Gastrocnemius medialis (tissue), 4 donors: ENCODE data around the gene PLEKHA5. TPM values are rescaled to one million over a fixed set of nuclear protein-coding genes. Genes with fewer than 3 reads are reported as not detected.

Experiments used
- ATAC-seq, 2 donors: fragments of 150-250 bp; one replicate each; pipeline ENCODE4 v1.9.1; 2016
- DNase-seq, 2 donors: peaks; one replicate each; pipeline ENCODE4 v3.0.0-alpha.2; 2019
- H3K27ac ChIP-seq, 4 donors: fragments of 200-600 bp; sonication (generic); 1 replicate in 1 of 4; 2 replicates in 3 of 4; pipeline ENCODE4 v1.5.1; 2016 to 2018; ENCODE audit warnings: mild to moderate bottlenecking in 2 of 4, moderate library complexity in 1 of 4
- H3K27me3 ChIP-seq, 3 donors: fragments of 200-600 bp; sonication (generic) in 2 of 3; 1 replicate in 1 of 3; 2 replicates in 2 of 3; pipeline versions ENCODE4 v1.5.1 to v1.6.0; 2016 to 2019; ENCODE audit warnings: mild to moderate bottlenecking in 1 of 3, moderate library complexity in 1 of 3
- H3K36me3 ChIP-seq, 2 donors: fragments of 200-600 bp; sonication (generic) in 1 of 2; one replicate each; pipeline ENCODE4 v1.5.1; 2017 to 2018
- H3K4me1 ChIP-seq, 2 donors: fragments of 200-600 bp; sonication (generic) in 1 of 2; one replicate each; pipeline ENCODE4 v1.5.1; 2016 to 2017; ENCODE audit warnings: mild to moderate bottlenecking in 2 of 2
- H3K4me3 ChIP-seq, 4 donors: fragments of 200-600 bp; sonication (generic) in 3 of 4; 1 replicate in 1 of 4; 2 replicates in 3 of 4; pipeline ENCODE4 v1.5.1; 2016 to 2019; ENCODE audit warnings: mild to moderate bottlenecking in 2 of 4
- H3K9me3 ChIP-seq, 3 donors: fragments of 200-600 bp; sonication (generic) in 2 of 3; 1 replicate in 1 of 3; 2 replicates in 2 of 3; pipeline ENCODE4 v1.5.1; 2016 to 2019
- POLR2A ChIP-seq, 2 donors: fragments of 450-650 bp; IDR thresholded peaks; one replicate each; pipeline ENCODE4 v1.6.1; 2017; ENCODE audit warnings: antibody characterized with exemption in 2 of 2, mild to moderate bottlenecking in 2 of 2, moderate library complexity in 2 of 2
- in situ Hi-C, 4 donors: fragments of 200-750 bp; cut with MboI; loops; one replicate each; pipeline versions ENCODE4 v1.15.0 to v1.8.0; 2017; ENCODE audit warnings: low sequenced_read_pairs in 4 of 4
- intact Hi-C: fragments of 100-400 bp; cut with DNase I; formaldehyde crosslinking; loops from one replicate; pipeline ENCODE4 v1.15.1; 2023; ENCODE audit warnings: low total_unique reads
- total RNA-seq, 4 donors: library from RNA; depleted of rRNA; stranded (reverse); fragments of >200 nt; gene quantifications; one replicate each; pipeline versions ENCODE4 v1.1.0 to v1.2.3, GENCODE V29; 2016
- TF ChIP-seq, protein P1 (sequence below), 5 experiments: fragments of 450-650 bp in 3 of 5; fragments of 200-600 bp in 2 of 5; sonication (generic) in 2 of 5; IDR thresholded peaks in 4 of 5; conservative IDR thresholded peaks in 1 of 5; 1 replicate in 4 of 5; 2 replicates in 1 of 5; pipeline ENCODE4 v1.5.1; 2016 to 2019; ENCODE audit warnings: antibody characterized with exemption in 5 of 5, mild to moderate bottlenecking in 3 of 5, moderate library complexity in 3 of 5

Gene PLEKHA5
- total RNA-seq, 4 donors from 2014 or later, result 1.0 to 2.7 (median 1.5) TPM

DNA sequence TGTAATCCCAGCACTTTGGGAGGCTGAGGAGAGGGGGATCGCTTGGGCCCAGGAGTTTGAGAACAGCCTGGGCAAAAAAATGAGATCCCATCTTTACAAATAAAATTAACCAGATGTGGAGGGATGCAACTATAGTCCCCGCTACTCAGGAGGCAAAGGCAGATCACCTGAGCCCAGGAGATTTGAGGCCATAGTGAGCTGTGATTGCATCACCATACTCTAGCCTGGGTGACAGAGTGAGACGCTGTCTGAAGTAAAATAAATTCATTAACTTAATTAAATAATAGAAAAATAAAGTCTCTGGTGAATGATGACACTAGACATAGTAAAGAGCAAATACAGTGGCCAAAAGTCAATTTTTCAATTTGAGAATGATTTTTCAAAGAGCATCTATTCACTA is 16.1 kb upstream of the PLEKHA5 start:
- TF ChIP-seq, protein P1, sequence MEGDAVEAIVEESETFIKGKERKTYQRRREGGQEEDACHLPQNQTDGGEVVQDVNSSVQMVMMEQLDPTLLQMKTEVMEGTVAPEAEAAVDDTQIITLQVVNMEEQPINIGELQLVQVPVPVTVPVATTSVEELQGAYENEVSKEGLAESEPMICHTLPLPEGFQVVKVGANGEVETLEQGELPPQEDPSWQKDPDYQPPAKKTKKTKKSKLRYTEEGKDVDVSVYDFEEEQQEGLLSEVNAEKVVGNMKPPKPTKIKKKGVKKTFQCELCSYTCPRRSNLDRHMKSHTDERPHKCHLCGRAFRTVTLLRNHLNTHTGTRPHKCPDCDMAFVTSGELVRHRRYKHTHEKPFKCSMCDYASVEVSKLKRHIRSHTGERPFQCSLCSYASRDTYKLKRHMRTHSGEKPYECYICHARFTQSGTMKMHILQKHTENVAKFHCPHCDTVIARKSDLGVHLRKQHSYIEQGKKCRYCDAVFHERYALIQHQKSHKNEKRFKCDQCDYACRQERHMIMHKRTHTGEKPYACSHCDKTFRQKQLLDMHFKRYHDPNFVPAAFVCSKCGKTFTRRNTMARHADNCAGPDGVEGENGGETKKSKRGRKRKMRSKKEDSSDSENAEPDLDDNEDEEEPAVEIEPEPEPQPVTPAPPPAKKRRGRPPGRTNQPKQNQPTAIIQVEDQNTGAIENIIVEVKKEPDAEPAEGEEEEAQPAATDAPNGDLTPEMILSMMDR (IDR thresholded peaks at IDR 0.05 in 4 of 5, conservative IDR thresholded peaks at IDR 0.05 in 1 of 5), result no peak
- no peak for TF ChIP-seq POLR2A (IDR thresholded peaks at IDR 0.05)
- Histone ChIP-seq H3K27ac (no peak overlapping the region), H3K4me1 (no peaks in the 10 kb centered on the region), H3K27me3 (no peaks in the 10 kb centered on the region), H3K36me3 (no peaks in the 10 kb centered on the region), H3K9me3 (no peaks in the 10 kb centered on the region), H3K4me3 (no peak overlapping the region)
- intact Hi-C loops, result no loop called here
- in situ Hi-C loops, result no loop called here
- DNase-seq (no peak), ATAC-seq (no peak)

GRCh38 chr12:19115285-19115684 is 14.2 kb upstream of the PLEKHA5 start:
- DNase-seq (no peak), ATAC-seq (no peak)
- no peaks in the 10 kb centered on the region for H3K36me3 ChIP-seq
- no peaks in the 10 kb centered on the region for H3K27me3 ChIP-seq
- no peaks in the 10 kb centered on the region for H3K9me3 ChIP-seq
- intact Hi-C loops (no loop called here), in situ Hi-C loops (no loop called here)
- H3K4me1 ChIP-seq, result no peaks in the 10 kb centered on the region
- TF ChIP-seq, protein P1 (IDR thresholded peaks at IDR 0.05 in 4 of 5, conservative IDR thresholded peaks at IDR 0.05 in 1 of 5), result no peak
- TF ChIP-seq POLR2A (IDR thresholded peaks at IDR 0.05), result no peak
- H3K4me3 ChIP-seq, result no peak overlapping the region
- no peak overlapping the region for H3K27ac ChIP-seq

DNA sequence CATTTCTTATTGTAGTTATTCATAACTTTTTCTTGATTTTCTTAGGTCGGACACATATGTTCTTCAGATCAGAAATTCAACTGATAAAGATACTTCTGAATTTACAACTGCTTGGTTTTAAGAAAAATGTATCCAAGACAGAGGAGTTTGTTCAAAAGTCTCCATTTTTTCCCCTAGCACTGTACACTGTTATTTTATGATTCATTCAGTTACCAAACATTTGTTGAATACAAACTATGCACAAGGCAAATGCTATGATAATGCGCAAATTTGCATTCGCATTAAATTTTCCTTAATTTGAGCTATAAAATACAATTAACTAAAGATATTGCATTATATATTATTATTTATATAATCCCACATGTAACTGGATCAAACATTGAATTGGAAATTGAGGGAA is 10.1 kb upstream of the PLEKHA5 start:
- DNase-seq (no peak), ATAC-seq (no peak)
- H3K36me3 ChIP-seq, result no peaks in the 10 kb centered on the region
- H3K4me3 ChIP-seq, result no peak overlapping the region
- in situ Hi-C loops (no loop called here), intact Hi-C loops (no loop called here)
- H3K27ac ChIP-seq, result no peak overlapping the region
- no peaks in the 10 kb centered on the region for H3K4me1 ChIP-seq
- TF ChIP-seq, protein P1 (IDR thresholded peaks at IDR 0.05 in 4 of 5, conservative IDR thresholded peaks at IDR 0.05 in 1 of 5), result no peak
- TF ChIP-seq POLR2A (IDR thresholded peaks at IDR 0.05), result no peak
- no peaks in the 10 kb centered on the region for H3K9me3 ChIP-seq
- H3K27me3 ChIP-seq, result no peaks in the 10 kb centered on the region

- intact Hi-C loops, result no loop called here
- no peak for TF ChIP-seq POLR2A (IDR thresholded peaks at IDR 0.05)
- TF ChIP-seq, protein P1 (IDR thresholded peaks at IDR 0.05 in 4 of 5, conservative IDR thresholded peaks at IDR 0.05 in 1 of 5), result no peak
These were observed 8.7 kb upstream of the PLEKHA5 start for GRCh38 chr12:19120795-19121194.

GRCh38 chr12:19121449-19122018 is 8.0 kb upstream of the PLEKHA5 start:
- H3K27me3 ChIP-seq, result no peaks in the 10 kb centered on the region
- no peak overlapping the region for H3K27ac ChIP-seq
- in situ Hi-C loops (no loop called here), intact Hi-C loops (no loop called here)
- TF ChIP-seq, protein P1 (IDR thresholded peaks at IDR 0.05 in 4 of 5, conservative IDR thresholded peaks at IDR 0.05 in 1 of 5), result no peak
- no peak for TF ChIP-seq POLR2A (IDR thresholded peaks at IDR 0.05)
- no peak overlapping the region for H3K4me3 ChIP-seq
- DNase-seq (no peak), ATAC-seq (no peak)
- H3K4me1 ChIP-seq, result no peaks in the 10 kb centered on the region
- no peaks in the 10 kb centered on the region for H3K9me3 ChIP-seq
- no peaks in the 10 kb centered on the region for H3K36me3 ChIP-seq

More at GRCh38 chr12:19120795-19121194, 8.7 kb upstream of the PLEKHA5 start:
- in situ Hi-C loops, result no loop called here
- no peak for DNase-seq
- no peaks in the 10 kb centered on the region for H3K27me3 ChIP-seq
- no peak overlapping the region for H3K4me3 ChIP-seq
- no peak for ATAC-seq
- no peaks in the 10 kb centered on the region for H3K36me3 ChIP-seq
- no peaks in the 10 kb centered on the region for H3K9me3 ChIP-seq
- H3K27ac ChIP-seq, result no peak overlapping the region
- no peaks in the 10 kb centered on the region for H3K4me1 ChIP-seq
